KOPT-K1 (cell line): ENCODE measurements around the gene UMPS.
"Not testable (repeated sequence)": the region's sequence is repeated elsewhere in the genome, so short reads cannot be mapped to it uniquely, and the experiment has no call there.

Experiments used
- H3K27ac ChIP-seq: fragments of 200-600 bp; sonication (generic); 2 replicates; pipeline ENCODE4 v1.5.1; 2016; ENCODE audit warnings: antibody characterized with exemption, mild to moderate bottlenecking, low read depth, low read length; ENCODE audit not compliant: poor library complexity, severe bottlenecking
- H3K36me3 ChIP-seq: fragments of 200-600 bp; sonication (generic); 2 replicates; pipeline ENCODE4 v1.5.1; 2017; ENCODE audit warnings: antibody characterized with exemption, mild to moderate bottlenecking, low read length, moderate library complexity; ENCODE audit not compliant: insufficient read depth
- H3K9me3 ChIP-seq: fragments of 200-600 bp; sonication (generic); 2 replicates; pipeline ENCODE4 v1.5.1; 2017; ENCODE audit warnings: antibody characterized with exemption, low read length, mild to moderate bottlenecking; ENCODE audit not compliant: insufficient read depth, poor library complexity, severe bottlenecking

UMPS gene

GRCh38 chr3:124776856-124777255 lies 46.6 kb downstream of the UMPS start:
- H3K27ac ChIP-seq, result no peak overlapping the region

DNA sequence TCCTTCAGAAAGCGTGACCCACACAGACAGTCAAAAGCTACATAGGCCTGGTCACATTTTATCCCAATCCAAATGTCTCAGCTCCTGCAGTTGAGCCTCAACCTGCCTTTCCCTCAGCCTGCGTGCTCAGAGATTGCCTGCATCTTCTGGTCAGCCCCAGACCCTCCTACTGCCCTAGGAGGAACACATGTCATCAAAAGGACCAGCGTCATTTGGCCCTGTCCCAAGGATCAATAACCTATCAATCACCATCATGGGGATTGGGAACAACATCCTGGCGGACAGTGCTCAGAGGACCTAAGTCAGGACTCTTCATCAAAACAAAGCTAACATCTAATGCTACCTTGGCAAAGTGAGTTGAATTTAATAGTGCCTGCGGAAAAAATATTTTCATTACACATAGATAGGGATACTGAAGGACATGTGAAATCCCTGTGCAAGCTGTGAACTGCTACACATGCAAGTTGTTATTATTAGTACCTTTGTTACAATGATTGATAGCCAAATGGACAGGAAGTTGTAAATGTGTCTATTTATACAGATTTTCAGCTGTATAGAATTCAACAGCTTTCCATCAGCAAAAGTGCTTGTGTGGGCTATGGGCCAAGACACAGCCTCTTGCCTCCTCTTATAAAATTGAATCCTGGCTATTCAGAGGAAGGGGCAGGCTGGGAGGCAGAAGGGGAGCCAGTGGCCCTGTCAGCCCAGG lies 47.7 kb downstream of the UMPS start:
- Histone ChIP-seq H3K9me3 (no peaks in the 10 kb centered on the region), H3K36me3 (no peaks in the 10 kb centered on the region), H3K27ac (no peak overlapping the region)

More at GRCh38 chr3:124776856-124777255, 46.6 kb downstream of the UMPS start:
- H3K9me3 ChIP-seq, result no peaks in the 10 kb centered on the region
- H3K36me3 ChIP-seq, result no peaks in the 10 kb centered on the region

GRCh38 chr3:124779116-124779515 lies 48.9 kb downstream of the UMPS start:
- H3K36me3 ChIP-seq, result no peaks in the 10 kb centered on the region
- no peak overlapping the region for H3K27ac ChIP-seq
- H3K9me3 ChIP-seq, result no peaks in the 10 kb centered on the region

- no peak overlapping the region for H3K27ac ChIP-seq
- H3K9me3 ChIP-seq, result no peaks in the 10 kb centered on the region
- no peaks in the 10 kb centered on the region for H3K36me3 ChIP-seq
Measured at GRCh38 chr3:124779751-124780191, 49.5 kb downstream of the UMPS start.

DNA sequence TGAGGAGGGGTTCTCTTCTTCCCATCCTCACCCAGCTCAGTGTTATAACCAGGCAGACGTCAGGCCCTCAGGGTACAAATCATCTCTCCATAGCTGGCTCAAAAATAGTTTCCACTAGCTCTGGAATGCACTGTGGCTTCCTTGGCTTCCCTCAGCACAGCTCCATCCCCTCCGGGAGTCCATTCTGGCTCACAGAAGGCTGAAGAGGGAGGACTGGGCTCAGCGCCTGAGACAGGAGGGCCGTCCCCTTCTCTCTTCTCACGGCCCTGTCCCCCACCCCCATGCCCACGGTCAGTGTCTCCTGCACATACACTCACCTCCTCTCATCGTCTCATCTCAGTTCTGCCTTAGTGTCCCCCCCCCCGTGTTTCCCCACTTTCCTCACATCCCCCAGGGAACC lies 50.1 kb downstream of the UMPS start:
- H3K36me3 ChIP-seq, result no peaks in the 10 kb centered on the region
- H3K27ac ChIP-seq, result no peak overlapping the region

GRCh38 chr3:124780761-124781475 lies 50.7 kb downstream of the UMPS start:
- H3K27ac ChIP-seq, result no peak overlapping the region
- no peaks in the 10 kb centered on the region for H3K9me3 ChIP-seq
- H3K36me3 ChIP-seq, result no peaks in the 10 kb centered on the region

More for the DNA sequence above, 50.1 kb downstream of the UMPS start:
- H3K9me3 ChIP-seq, result no peaks in the 10 kb centered on the region

- Histone ChIP-seq H3K9me3 (no peaks in the 10 kb centered on the region), H3K36me3 (no peaks in the 10 kb centered on the region), H3K27ac (no peak overlapping the region)
Measured at GRCh38 chr3:124781476-124782376, 51.5 kb downstream of the UMPS start.

DNA sequence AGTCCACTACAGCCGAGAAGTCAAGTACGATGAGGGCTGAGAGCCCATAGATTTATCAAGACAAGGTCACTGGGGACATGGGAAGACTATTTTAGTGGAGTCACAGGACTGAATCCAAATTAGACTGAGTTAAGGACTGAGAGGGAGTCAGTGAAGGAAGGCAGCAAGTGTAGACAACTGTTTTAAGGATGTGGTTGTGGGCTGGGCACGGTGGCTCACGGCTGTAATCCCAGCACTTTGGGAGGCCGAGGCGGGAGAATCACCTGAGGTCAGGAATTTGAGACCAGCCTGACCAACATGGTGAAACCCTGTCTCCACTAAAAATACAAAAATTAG lies 52.1 kb downstream of the UMPS start:
- not testable (repeated sequence) for H3K36me3 ChIP-seq, H3K27ac ChIP-seq, H3K9me3 ChIP-seq

GRCh38 chr3:124783696-124784095 lies 53.4 kb downstream of the UMPS start:
- no peaks in the 10 kb centered on the region for H3K36me3 ChIP-seq
- no peaks in the 10 kb centered on the region for H3K9me3 ChIP-seq
- no peak overlapping the region for H3K27ac ChIP-seq

DNA sequence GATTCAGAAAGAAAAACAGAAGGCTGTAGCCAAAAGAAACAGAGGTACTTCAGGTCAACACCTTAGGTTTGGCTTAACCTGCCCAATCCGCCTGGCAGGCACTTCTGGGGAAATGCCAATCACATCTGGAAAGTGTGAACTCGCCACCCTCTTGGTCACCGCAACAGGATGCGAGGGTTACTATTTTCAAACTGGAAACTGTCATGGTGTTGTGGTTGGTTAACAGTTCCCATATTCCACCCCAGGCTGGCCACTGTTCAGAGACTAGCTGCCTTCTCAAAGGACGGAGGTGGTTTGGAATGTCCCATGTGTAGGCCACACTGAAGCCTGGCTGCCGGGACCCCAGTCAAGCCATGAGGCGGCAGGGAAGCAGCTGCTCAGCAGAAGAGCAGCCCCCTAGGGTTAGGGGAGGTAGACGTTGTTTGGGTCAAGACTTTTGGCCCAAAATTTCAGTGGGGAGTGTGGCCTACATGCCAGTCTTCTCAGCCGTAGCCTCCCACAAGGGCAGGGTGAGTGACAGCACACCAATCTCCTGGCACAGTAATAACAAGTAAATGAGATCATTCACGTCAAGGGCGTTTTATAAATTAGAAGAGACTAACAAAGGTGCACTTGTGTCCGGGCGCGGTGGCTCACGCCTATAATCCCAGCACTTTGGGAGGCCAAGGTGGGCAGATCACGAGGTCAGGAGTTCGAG lies 54.6 kb downstream of the UMPS start:
- Histone ChIP-seq H3K9me3 (no peaks in the 10 kb centered on the region), H3K36me3 (no peaks in the 10 kb centered on the region), H3K27ac (no peak overlapping the region)

DNA sequence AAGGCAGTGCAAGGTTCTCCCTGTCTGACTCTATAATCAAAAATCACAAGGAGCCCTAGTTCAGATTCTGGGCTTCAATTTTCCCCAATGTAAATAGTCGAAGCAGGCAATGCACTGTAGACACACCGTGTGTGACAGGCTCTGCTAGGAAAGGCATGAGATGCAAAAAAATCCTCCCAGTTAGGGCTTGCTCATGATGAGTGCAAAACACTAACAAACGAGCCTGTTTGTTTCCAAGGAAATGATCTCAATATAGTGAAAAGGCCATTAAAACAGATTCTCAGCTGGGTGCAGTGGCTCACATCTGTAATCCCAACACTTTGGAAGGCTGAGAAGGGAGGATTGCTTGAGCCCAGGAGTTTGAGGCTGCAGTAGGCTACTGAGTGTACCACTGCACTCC lies 55.7 kb downstream of the UMPS start:
- H3K36me3 ChIP-seq, result no peaks in the 10 kb centered on the region
- H3K9me3 ChIP-seq, result no peaks in the 10 kb centered on the region
- no peak overlapping the region for H3K27ac ChIP-seq

DNA sequence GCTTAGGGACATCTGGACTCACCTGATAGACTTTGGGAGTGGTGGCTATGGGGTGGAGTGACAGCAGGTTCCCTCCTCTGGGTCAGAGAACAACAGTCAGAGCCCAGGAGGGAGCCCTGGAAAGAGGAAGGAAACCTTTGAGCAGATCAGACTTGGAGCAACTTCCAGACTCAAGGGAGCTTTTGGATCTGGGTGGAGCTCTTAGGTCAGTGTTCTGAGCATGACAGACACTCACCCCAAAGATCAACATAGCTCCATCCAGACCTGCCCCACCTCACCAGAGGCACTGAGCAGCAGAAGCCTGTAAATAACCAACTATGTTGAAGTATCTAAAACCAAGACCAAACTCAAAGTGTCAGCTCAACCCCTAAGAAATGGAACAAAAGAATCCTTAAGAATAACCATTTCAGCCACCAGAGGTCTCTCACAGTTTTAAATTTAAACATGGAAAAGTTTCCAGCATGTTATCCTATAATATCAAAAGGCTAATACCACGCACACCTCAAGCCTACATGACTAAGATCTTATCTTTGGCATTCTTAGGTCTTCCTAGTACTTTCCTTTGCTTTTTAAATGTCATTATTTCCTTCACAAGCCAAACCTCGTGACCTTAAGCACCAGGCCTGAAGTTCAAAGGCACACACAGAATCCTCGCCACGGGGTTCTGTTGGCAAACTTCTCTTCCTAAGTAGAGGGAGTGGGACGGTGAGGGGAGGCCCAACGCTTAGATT lies 56.4 kb downstream of the UMPS start:
- Histone ChIP-seq H3K36me3 (no peaks in the 10 kb centered on the region), H3K9me3 (no peaks in the 10 kb centered on the region), H3K27ac (no peak overlapping the region)

GRCh38 chr3:124787476-124788195 lies 57.4 kb downstream of the UMPS start:
- no peak overlapping the region for H3K27ac ChIP-seq
- no peaks in the 10 kb centered on the region for H3K9me3 ChIP-seq
- no peaks in the 10 kb centered on the region for H3K36me3 ChIP-seq

GRCh38 chr3:124788254-124788745 lies 58.0 kb downstream of the UMPS start:
- Histone ChIP-seq H3K9me3 (no peaks in the 10 kb centered on the region), H3K36me3 (no peaks in the 10 kb centered on the region), H3K27ac (no peak overlapping the region)
